AG04450 (cell line): Measurements from ENCODE around the gene GOLGA6L10. TPM values are rescaled to one million over a fixed set of nuclear protein-coding genes. Genes with fewer than 3 reads are reported as not detected.
"Not testable (repeated sequence)": the region's sequence is repeated elsewhere in the genome, so short reads cannot be mapped to it uniquely, and the experiment has no call there.

Experiments used
- CTCF ChIA-PET: fragments of 300-600, 350-600 bp; formaldehyde crosslinking; extraction: SDS; loops from one replicate; lab custom pipeline; 2022; ENCODE audit warnings: antibody characterized with exemption, inconsistent platforms; lab: Charles Lee
- POLR2A ChIA-PET: fragments of 350-600 bp; formaldehyde crosslinking; extraction: SDS; loops from one replicate; lab custom pipeline; 2021; ENCODE audit warnings: antibody characterized with exemption, inconsistent platforms; lab: Yijun Ruan, JAX
- DNase-seq: peaks from one replicate; pipeline ENCODE4 v3.0.0-alpha.2; 2011; ENCODE audit warnings: low read depth, low spot score
- H3K27ac ChIP-seq: one replicate; pipeline ENCODE4 v1.5.1; 2012; ENCODE audit warnings: low read depth, low read length, control low read depth
- H3K27me3 ChIP-seq: one replicate; pipeline ENCODE4 v1.6.0; 2012; ENCODE audit warnings: low read length; ENCODE audit not compliant: control insufficient read depth, insufficient read depth
- H3K4me3 ChIP-seq: 2 replicates; pipeline ENCODE4 v1.5.1; 2011; ENCODE audit warnings: mild to moderate bottlenecking, low read depth, low read length, control low read depth
- H3K9me3 ChIP-seq: 2 replicates; pipeline ENCODE4 v1.5.1; 2012; ENCODE audit warnings: low read length; ENCODE audit not compliant: control insufficient read depth, insufficient read depth
- polyA plus RNA-seq: library from polyadenylated mRNA; depleted of rRNA; stranded (reverse); fragments of >200 nt; gene quantifications from 2 replicates; pipeline ENCODE4 v1.2.3, GENCODE V29; 2011
- TF ChIP-seq, protein P1 (sequence below): IDR thresholded peaks from 2 replicates; pipeline ENCODE4 v1.5.1; 2011; ENCODE audit warnings: low read depth, low read length, control low read depth, inconsistent platforms

Gene GOLGA6L10
- polyA plus RNA-seq, 1 experiment, result 1.3 TPM

- H3K27ac ChIP-seq, result no peak overlapping the region
- CTCF ChIA-PET, result no interaction called here
- peaks cover 11% of the 10 kb centered on the region for H3K27me3 ChIP-seq
- no peak for DNase-seq
- TF ChIP-seq, protein P1, sequence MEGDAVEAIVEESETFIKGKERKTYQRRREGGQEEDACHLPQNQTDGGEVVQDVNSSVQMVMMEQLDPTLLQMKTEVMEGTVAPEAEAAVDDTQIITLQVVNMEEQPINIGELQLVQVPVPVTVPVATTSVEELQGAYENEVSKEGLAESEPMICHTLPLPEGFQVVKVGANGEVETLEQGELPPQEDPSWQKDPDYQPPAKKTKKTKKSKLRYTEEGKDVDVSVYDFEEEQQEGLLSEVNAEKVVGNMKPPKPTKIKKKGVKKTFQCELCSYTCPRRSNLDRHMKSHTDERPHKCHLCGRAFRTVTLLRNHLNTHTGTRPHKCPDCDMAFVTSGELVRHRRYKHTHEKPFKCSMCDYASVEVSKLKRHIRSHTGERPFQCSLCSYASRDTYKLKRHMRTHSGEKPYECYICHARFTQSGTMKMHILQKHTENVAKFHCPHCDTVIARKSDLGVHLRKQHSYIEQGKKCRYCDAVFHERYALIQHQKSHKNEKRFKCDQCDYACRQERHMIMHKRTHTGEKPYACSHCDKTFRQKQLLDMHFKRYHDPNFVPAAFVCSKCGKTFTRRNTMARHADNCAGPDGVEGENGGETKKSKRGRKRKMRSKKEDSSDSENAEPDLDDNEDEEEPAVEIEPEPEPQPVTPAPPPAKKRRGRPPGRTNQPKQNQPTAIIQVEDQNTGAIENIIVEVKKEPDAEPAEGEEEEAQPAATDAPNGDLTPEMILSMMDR, result no peak
- no peak overlapping the region for H3K4me3 ChIP-seq
- H3K9me3 ChIP-seq, result no peaks in the 10 kb centered on the region; the same call in 1 of the 2 replicates
- POLR2A ChIA-PET, result no interaction called here
Observed at GRCh38 chr15:82314769-82315518, 34.3 kb downstream of the GOLGA6L10 start.

DNA sequence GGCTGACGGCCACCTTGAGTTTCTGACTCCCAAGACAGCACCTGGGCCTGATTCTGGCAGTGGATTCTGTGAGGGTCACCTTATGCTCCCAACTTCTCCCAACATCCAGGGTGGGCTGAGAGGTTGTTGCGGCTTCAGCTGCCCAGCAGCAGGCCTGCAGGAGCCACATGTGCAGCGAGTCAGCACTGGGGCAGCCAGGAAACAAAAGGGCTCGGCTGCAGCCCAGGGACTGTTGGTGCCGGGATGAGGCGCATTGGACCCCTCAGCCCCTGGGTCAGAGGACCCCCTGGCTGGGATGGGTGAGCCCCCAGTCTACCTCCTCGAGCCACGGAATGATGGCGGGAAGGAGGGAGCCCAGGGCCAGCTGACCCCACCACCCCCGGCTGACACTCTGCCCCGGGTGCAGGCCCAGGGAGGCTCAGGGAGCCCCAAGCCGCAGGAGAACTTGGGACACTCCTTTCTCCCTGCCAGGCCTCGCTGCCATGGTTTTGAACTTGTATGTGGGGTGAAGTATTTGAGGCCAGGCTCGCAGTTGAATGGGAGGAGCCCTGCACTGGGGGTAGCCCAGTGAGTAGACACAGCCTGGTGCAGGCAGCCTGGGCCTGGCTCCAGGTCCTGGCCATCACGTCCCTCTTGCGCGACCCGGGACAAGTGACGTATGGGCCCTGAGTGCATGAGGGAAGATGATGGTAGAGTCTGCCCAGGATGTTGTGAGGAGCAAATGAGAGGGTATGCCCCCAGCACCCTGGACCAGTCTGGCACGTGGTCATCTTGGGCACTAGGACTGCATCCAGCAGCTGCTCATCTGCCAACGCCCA is 35.1 kb downstream of the GOLGA6L10 start:
- H3K27ac ChIP-seq, H3K4me3 ChIP-seq, H3K9me3 ChIP-seq, POLR2A ChIA-PET, DNase-seq, CTCF ChIA-PET: not testable (repeated sequence)
- peaks cover 14% of the 10 kb centered on the region for H3K27me3 ChIP-seq

DNA sequence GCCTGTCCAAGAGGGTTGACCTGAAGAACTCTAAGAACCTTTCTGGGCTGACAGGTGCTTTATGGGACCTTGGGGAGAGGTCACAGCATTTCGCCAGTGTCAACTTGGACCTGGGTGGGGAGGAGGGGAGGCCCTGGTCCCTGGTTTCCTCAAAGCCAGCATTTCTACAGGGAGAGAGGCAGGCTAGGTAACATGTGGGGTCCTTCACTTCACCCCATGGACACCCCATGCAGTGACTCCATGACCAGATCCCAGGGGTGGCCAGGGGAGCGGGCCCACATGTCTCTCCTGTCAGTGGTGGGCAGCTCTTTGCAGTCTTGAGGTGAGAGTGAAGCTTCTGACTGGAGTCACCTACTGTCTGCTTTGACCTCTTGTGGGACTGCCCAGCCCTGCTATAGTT is 35.8 kb downstream of the GOLGA6L10 start:
- Histone ChIP-seq H3K27me3 (peaks cover 19% of the 10 kb centered on the region), H3K27ac (no peak overlapping the region), H3K4me3 (no peak overlapping the region), H3K9me3 (no peaks in the 10 kb centered on the region; the same call in 1 of the 2 replicates)
- POLR2A ChIA-PET, result no interaction called here
- TF ChIP-seq, protein P1, result no peak
- no peak for DNase-seq
- CTCF ChIA-PET, result no interaction called here

- Histone ChIP-seq H3K4me3 (no peak overlapping the region), H3K27me3 (peaks cover 19% of the 10 kb centered on the region), H3K27ac (no peak overlapping the region), H3K9me3 (no peaks in the 10 kb centered on the region; the same call in 1 of the 2 replicates)
- ChIA-PET POLR2A (no interaction called here), CTCF (no interaction called here)
- no peak for DNase-seq
- TF ChIP-seq, protein P1, result no peak
Observed at GRCh38 chr15:82312586-82313349, 36.5 kb downstream of the GOLGA6L10 start.

DNA sequence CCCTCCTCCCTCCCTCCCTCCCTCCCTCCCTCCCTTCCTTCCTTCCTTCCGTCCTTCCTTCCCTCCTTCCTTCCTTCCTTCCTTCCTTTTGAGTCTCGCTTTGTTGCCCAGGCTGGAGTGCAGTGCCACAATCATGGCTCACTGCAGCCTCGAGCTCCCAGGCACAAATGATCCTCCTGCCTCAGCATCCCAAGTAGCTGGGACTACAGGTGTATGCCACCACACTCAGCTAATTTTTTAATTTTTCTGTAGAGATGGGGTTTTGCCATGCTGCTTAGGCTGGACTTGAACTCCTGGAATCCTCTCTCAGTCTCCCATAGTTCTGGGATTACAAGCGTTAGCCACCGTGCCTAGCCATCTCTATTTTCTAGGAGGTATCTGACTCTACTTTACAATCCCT is 38.0 kb downstream of the GOLGA6L10 start:
- H3K27me3 ChIP-seq, result peaks cover 19% of the 10 kb centered on the region
- DNase-seq, CTCF ChIA-PET, H3K9me3 ChIP-seq, H3K4me3 ChIP-seq, POLR2A ChIA-PET, H3K27ac ChIP-seq: not testable (repeated sequence)
